Ovary (tissue), 3 donors: ENCODE measurements around the gene TMEM140.

ENCODE experiments used
- POLR2A ChIP-seq: fragments of 450-650 bp; IDR thresholded peaks from one replicate; pipeline ENCODE4 v1.6.1; 2017; ENCODE audit warnings: antibody characterized with exemption, mild to moderate bottlenecking, moderate library complexity
- TF ChIP-seq, protein P1 (sequence below), 3 donors: fragments of 450-650 bp in 2 of 3; fragments of 200-600 bp in 1 of 3; IDR thresholded peaks; one replicate each; pipeline versions ENCODE4 v1.5.1 to v1.8.0; 2016 to 2022; ENCODE audit warnings: antibody characterized with exemption in 3 of 3, mild to moderate bottlenecking in 1 of 3
- donor health status: DM: no; HTN: no; CAD: no.

DNA sequence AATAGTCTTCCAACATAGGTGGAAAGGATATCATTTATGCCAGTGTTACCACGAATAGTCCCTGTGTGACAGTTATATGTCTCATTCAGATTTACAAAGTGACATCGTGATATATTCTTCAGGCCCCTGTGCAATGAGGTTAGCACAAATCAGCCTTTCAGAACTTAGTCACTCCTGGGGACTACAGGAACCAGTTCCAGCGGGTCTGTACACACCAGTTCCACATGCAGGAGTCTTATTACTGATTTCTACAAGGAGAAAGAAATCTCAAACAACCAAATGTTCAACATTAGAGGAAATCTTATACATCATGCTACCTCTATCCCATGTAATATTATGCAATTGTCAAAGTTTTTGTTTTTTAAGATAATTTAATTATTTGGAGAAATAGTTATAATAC is 67.8 kb downstream of the TMEM140 start:
- TF ChIP-seq, protein P1, sequence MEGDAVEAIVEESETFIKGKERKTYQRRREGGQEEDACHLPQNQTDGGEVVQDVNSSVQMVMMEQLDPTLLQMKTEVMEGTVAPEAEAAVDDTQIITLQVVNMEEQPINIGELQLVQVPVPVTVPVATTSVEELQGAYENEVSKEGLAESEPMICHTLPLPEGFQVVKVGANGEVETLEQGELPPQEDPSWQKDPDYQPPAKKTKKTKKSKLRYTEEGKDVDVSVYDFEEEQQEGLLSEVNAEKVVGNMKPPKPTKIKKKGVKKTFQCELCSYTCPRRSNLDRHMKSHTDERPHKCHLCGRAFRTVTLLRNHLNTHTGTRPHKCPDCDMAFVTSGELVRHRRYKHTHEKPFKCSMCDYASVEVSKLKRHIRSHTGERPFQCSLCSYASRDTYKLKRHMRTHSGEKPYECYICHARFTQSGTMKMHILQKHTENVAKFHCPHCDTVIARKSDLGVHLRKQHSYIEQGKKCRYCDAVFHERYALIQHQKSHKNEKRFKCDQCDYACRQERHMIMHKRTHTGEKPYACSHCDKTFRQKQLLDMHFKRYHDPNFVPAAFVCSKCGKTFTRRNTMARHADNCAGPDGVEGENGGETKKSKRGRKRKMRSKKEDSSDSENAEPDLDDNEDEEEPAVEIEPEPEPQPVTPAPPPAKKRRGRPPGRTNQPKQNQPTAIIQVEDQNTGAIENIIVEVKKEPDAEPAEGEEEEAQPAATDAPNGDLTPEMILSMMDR (IDR thresholded peaks at IDR 0.05): no peak
- no peak for TF ChIP-seq POLR2A
